Measurements from ENCODE around the gene MRC1.

GRCh38 chr10:17783751-17784150, 25.4 kb upstream of the MRC1 start:
- TF ChIP-seq CTCF (IDR thresholded peaks at IDR 0.05; ENCODE audit: low read depth, low read length) (no peak), MAX (IDR thresholded peaks at IDR 0.05; ENCODE audit: low read depth, low read length) (no peak), POLR2A (IDR thresholded peaks at IDR 0.05; ENCODE audit: extremely low read depth, insufficient read length) (no peak)

Data from NB4 (cell line).